Stimulated activated CD8-positive, alpha-beta memory T cell treated with anti-CD3 and anti-CD28 coated beads, Interleukin-12 subunit alpha, Interleukin-12 subunit beta, amount 100 ng/mL, for 1 hour (primary cell): ENCODE measurements around the gene RALGPS2.
"Not testable (repeated sequence)": the region's sequence is repeated elsewhere in the genome, so short reads cannot be mapped to it uniquely, and the experiment has no call there.

Experiments used
- DNase-seq: peaks from one replicate; pipeline ENCODE4 v3.0.0-alpha.2; 2020; ENCODE audit warnings: low read depth

Gene RALGPS2

GRCh38 chr1:178781533-178782330 is 56.7 kb downstream of the RALGPS2 start:
- no peak for DNase-seq

- DNase-seq: no peak
Observed at GRCh38 chr1:178784131-178784536, 59.1 kb downstream of the RALGPS2 start.

GRCh38 chr1:178792394-178792793 is 67.3 kb downstream of the RALGPS2 start:
- no peak for DNase-seq

- DNase-seq: no peak
Observed at GRCh38 chr1:178796013-178796412, 71.0 kb downstream of the RALGPS2 start.

GRCh38 chr1:178797590-178797989 is 72.5 kb downstream of the RALGPS2 start:
- no peak for DNase-seq

GRCh38 chr1:178798232-178798861 is 73.3 kb downstream of the RALGPS2 start:
- no peak for DNase-seq

GRCh38 chr1:178802873-178803272 is 77.8 kb downstream of the RALGPS2 start:
- DNase-seq: no peak

- no peak for DNase-seq
Observed at GRCh38 chr1:178806665-178807300, 81.7 kb downstream of the RALGPS2 start.

- DNase-seq: no peak
Observed at GRCh38 chr1:178808529-178808928, 83.5 kb downstream of the RALGPS2 start.

- DNase-seq: no peak
Observed at GRCh38 chr1:178810585-178810984, 85.5 kb downstream of the RALGPS2 start.

- no peak for DNase-seq
Observed at GRCh38 chr1:178818416-178818815, 93.4 kb downstream of the RALGPS2 start.

- DNase-seq: no peak
Observed at GRCh38 chr1:178819123-178819522, 94.1 kb downstream of the RALGPS2 start.

GRCh38 chr1:178821134-178821866 is 96.3 kb downstream of the RALGPS2 start:
- no peak for DNase-seq

- DNase-seq: no peak
Observed at GRCh38 chr1:178825167-178825566, 100.1 kb downstream of the RALGPS2 start.

GRCh38 chr1:178844436-178844835 is 119.4 kb downstream of the RALGPS2 start:
- no peak for DNase-seq

GRCh38 chr1:178846306-178846705 is 121.3 kb downstream of the RALGPS2 start:
- no peak for DNase-seq

GRCh38 chr1:178847396-178847849 is 122.4 kb downstream of the RALGPS2 start:
- no peak for DNase-seq

- not testable (repeated sequence) for DNase-seq
Observed at GRCh38 chr1:178847919-178848318, 122.9 kb downstream of the RALGPS2 start.

GRCh38 chr1:178849918-178850317 is 124.9 kb downstream of the RALGPS2 start:
- DNase-seq: no peak

- DNase-seq: no peak
Observed at GRCh38 chr1:178857126-178857525, 132.1 kb downstream of the RALGPS2 start.

- DNase-seq: no peak
Observed at GRCh38 chr1:178862416-178862815, 137.4 kb downstream of the RALGPS2 start.

GRCh38 chr1:178862864-178863263 is 137.8 kb downstream of the RALGPS2 start:
- no peak for DNase-seq
